C4-2B (cell line): Measurements from ENCODE around the gene CCDC88B.
A peak's percentile ranks its signal among the peaks of the same experiment; 100 is the strongest.

Experiments used
- H3K27ac ChIP-seq: fragments of 450-650 bp; 2 replicates; pipeline ENCODE4 v1.5.1; 2017
- CTCF ChIP-seq: fragments of 450-650 bp; conservative IDR thresholded peaks from 2 replicates; pipeline ENCODE4 v1.5.1; 2017; ENCODE audit warnings: mild to moderate bottlenecking
- ZFX ChIP-seq: fragments of 450-650 bp; IDR thresholded peaks from 2 replicates; pipeline ENCODE4 v1.6.1; 2017

Gene CCDC88B

GRCh38 chr11:64299847-64300648, 40.0 kb upstream of the CCDC88B start, which contains the start of gene CATSPERZ:
TSS of gene CATSPERZ (plus strand) at chr11:64300358. CDS start at chr11:64300411, 53 bp downstream.
- no peak within 1 kb of the TSS for H3K27ac ChIP-seq
- no peak for TF ChIP-seq ZFX
- TF ChIP-seq CTCF, result no peak

GRCh38 chr11:64303109-64304031, 36.6 kb upstream of the CCDC88B start:
- peak overlapping the region; percentile 89; the same call in 1 of the 2 replicates for H3K27ac ChIP-seq
- TF ChIP-seq ZFX (no peak), CTCF (no peak)

GRCh38 chr11:64304032-64304315, 36.0 kb upstream of the CCDC88B start:
- peak overlapping the region; percentile 89 for H3K27ac ChIP-seq

GRCh38 chr11:64304316-64305072, 35.5 kb upstream of the CCDC88B start:
- peak overlapping the region; percentile 89 for H3K27ac ChIP-seq
- TF ChIP-seq ZFX (no peak), CTCF (peak; percentile 90)

More at GRCh38 chr11:64304032-64304315, 36.0 kb upstream of the CCDC88B start:
- TF ChIP-seq CTCF (no peak), ZFX (no peak)

GRCh38 chr11:64305075-64305690, 34.8 kb upstream of the CCDC88B start, which contains the start of gene ESRRA:
TSS of gene ESRRA (plus strand) at chr11:64305524. CDS start at chr11:64307180, 1,656 bp downstream.
- TF ChIP-seq ZFX, result 0 out of 2 replicates have a peak, but pooled peaks have one; percentile 21
- TF ChIP-seq CTCF, result no peak
- H3K27ac ChIP-seq, result peak within 1 kb of the TSS; percentile 89

GRCh38 chr11:64305691-64306562, 34.1 kb upstream of the CCDC88B start:
- peak overlapping the region; percentile 89 for H3K27ac ChIP-seq

More at GRCh38 chr11:64305691-64306562, 34.1 kb upstream of the CCDC88B start:
- peak; percentile 66 for TF ChIP-seq CTCF
- no peak; the same call in 1 of the 2 replicates for TF ChIP-seq ZFX
